PFSK-1 (cell line): ENCODE data around the gene DKK3.

ENCODE experiments used
- FOXP2 ChIP-seq: optimal IDR thresholded peaks from 2 replicates; pipeline ENCODE3; 2011; ENCODE audit warnings: borderline replicate concordance, control low read depth, inconsistent platforms; ENCODE audit not compliant: insufficient read depth; ENCODE audit errors: extremely low read length, extremely low read depth
- POLR2AphosphoS5 ChIP-seq: IDR thresholded peaks from 2 replicates; pipeline ENCODE4 v1.6.1; 2012; ENCODE audit warnings: low read depth, mild to moderate bottlenecking, control low read depth, low read length, moderate library complexity
- REST ChIP-seq, 2 experiments: IDR thresholded peaks; 2 replicates each; pipeline versions ENCODE4 v1.6.1 to v1.8.0; 2011 to 2012; ENCODE audit warnings: low read depth in 2 of 2, low read length in 2 of 2, control low read depth in 1 of 2, inconsistent platforms in 1 of 2, mild to moderate bottlenecking in 1 of 2, moderate library complexity in 1 of 2; ENCODE audit not compliant: insufficient read depth in 1 of 2
- SIN3A ChIP-seq: IDR thresholded peaks from 2 replicates; pipeline ENCODE4 v1.6.1; 2012; ENCODE audit warnings: mild to moderate bottlenecking, low read length, moderate library complexity, borderline replicate concordance; ENCODE audit not compliant: insufficient read depth
- TAF1 ChIP-seq: IDR thresholded peaks from 2 replicates; pipeline ENCODE4 v1.6.1; 2012; ENCODE audit warnings: low read length, control low read depth, borderline replicate concordance; ENCODE audit not compliant: insufficient read depth

Gene DKK3

GRCh38 chr11:11980841-11981308 lies 27.6 kb downstream of the DKK3 start:
- no peak for TF ChIP-seq FOXP2
- TF ChIP-seq POLR2AphosphoS5, result no peak
- TF ChIP-seq REST (IDR thresholded peaks at IDR 0.05; ENCODE audit: insufficient read depth in 1 of 2, low read depth in 2 of 2, low read length in 2 of 2), result no peak
- no peak for TF ChIP-seq SIN3A
- no peak for TF ChIP-seq TAF1

GRCh38 chr11:11980200-11980599 lies 28.2 kb downstream of the DKK3 start:
- TF ChIP-seq FOXP2, result no peak
- TF ChIP-seq POLR2AphosphoS5, result no peak
- no peak for TF ChIP-seq SIN3A
- no peak for TF ChIP-seq REST (IDR thresholded peaks at IDR 0.05; ENCODE audit: insufficient read depth in 1 of 2, low read depth in 2 of 2, low read length in 2 of 2)

GRCh38 chr11:11979488-11980117 lies 28.8 kb downstream of the DKK3 start:
- no peak for TF ChIP-seq SIN3A
- no peak for TF ChIP-seq REST (IDR thresholded peaks at IDR 0.05; ENCODE audit: insufficient read depth in 1 of 2, low read depth in 2 of 2, low read length in 2 of 2)
- no peak for TF ChIP-seq TAF1

GRCh38 chr11:11978792-11979487 lies 29.5 kb downstream of the DKK3 start:
- TF ChIP-seq TAF1 (no peak), POLR2AphosphoS5 (no peak), SIN3A (no peak), FOXP2 (no peak), REST (IDR thresholded peaks at IDR 0.05; ENCODE audit: insufficient read depth in 1 of 2, low read depth in 2 of 2, low read length in 2 of 2) (no peak)
